SH-SY5Y (cell line): ENCODE results near the gene OTOG.

Experiments used
- GATA2 ChIP-seq: IDR thresholded peaks from 2 replicates; pipeline ENCODE4 v1.6.1; 2011; ENCODE audit warnings: mild to moderate bottlenecking, low read depth, low read length
- GATA3 ChIP-seq: IDR thresholded peaks from 2 replicates; pipeline ENCODE4 v1.6.1; 2011; ENCODE audit warnings: low read depth, mild to moderate bottlenecking, low read length, moderate library complexity

Gene OTOG

DNA sequence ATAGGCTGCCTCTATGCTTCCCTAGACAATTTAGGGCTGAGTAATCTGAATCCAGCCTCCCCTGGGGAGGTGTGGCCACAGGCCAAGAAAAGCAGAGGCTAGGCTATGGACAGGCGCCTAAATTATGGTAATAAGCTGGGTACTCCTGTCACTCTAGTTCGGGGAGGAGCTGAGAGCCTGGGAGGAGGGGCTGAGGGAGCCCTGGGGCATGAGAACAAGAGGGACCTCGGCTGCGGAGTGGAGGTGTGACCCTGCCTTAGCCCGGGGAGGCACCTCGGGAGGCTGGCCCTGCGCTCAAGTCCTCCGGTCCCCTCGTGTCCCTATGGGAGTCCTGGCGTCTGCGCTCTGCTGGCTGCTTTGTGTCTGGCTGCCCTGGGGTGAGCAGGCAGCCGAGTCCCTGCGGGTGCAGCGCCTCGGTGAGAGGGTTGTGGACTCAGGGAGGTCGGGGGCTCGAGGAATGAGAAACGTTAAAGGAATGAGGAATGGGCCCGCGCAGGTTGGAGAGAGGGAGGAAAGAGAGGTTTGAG, at the start of gene OTOG:
TSS of gene OTOG (plus strand) at position 209 of the 527 bp plus-strand sequence. CDS start at position 323, 114 bp downstream.
- TF ChIP-seq GATA2 (no peak), GATA3 (no peak)

GRCh38 chr11:17498058-17498457, 49.0 kb upstream of the OTOG start:
- no peak for TF ChIP-seq GATA3
- no peak for TF ChIP-seq GATA2

DNA sequence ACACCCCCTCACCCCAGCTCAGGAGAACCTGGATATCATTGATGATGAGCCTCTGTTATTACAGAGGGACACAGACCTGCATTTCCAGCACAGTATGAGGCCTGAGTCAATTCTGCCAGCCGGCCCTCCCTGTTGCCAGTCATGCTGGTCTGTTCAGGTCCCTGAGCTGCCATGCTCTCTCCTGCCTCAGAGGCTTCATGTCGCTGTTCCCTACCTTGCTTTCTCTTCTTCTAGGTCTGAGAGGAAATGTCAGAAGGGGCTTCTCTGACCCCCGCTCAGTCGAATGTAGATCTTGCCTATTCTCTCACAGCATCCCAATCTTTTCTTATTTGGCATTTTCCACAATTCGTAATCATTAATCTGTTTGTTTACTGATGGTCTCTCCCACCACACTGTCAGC, 48.6 kb upstream of the OTOG start:
- TF ChIP-seq GATA3 (no peak), GATA2 (no peak)

- TF ChIP-seq GATA3 (no peak), GATA2 (no peak)
Observed at GRCh38 chr11:17500673-17501072, 46.4 kb upstream of the OTOG start.

DNA sequence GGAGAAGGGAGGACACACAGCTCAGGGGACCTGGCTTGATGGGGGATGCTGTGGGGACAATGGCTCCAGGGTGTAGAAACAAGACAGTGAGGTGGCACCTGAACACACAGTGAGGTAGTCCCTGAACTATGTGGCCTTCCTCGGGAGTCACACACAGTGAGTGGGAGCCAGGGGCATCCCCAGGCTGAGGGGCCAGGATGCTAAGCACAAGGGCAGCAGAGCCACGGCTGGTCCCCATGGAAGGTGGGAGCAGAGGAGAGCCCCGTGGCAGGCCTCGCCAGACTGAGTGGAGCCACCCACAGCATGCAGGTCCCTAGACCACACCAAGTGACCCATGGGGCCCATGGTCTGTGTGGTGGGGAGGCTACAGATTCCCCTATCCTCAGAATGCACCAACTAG, 44.4 kb upstream of the OTOG start:
- TF ChIP-seq GATA3 (no peak), GATA2 (no peak)

DNA sequence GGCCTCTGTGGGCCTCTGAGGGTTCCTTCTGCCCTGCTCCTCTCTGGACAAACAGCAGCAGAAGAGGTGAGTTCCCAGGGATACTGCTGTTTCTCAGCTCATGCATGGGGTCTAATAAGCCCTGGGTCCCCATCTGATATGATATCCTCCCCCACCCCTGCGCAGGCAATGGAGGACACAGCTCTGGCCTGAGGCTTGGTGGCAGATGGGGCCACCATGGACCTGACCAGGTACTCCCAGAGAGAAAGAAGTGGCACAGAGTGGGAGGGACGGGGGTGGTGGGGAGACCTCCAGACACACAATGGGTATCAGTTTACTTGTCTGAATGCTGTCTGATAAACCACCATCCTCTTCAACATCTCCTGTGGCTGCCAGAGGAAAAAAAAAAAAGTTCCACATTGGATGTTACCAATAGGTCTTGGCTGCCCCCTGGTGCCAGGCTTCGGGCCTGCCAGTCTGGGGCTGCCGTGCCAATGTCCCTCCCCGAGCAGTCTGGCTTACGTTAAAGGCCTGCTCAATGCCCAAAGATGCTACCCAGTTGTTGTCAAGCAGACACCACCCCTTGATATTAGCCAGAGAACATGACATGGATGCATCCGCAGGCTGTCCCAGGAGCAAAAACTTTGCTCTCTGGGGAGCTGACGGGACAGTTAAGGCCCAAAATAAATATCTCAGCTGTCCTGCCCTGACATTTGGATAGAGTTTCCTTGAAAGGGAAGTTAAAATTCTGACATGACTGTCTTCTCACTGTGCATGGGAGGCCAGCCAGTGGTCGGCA, 42.5 kb upstream of the OTOG start:
- TF ChIP-seq GATA2 (no peak), GATA3 (no peak)

- TF ChIP-seq GATA2 (no peak), GATA3 (no peak)
Observed at GRCh38 chr11:17505146-17505545, 41.9 kb upstream of the OTOG start.

GRCh38 chr11:17506314-17506713, 40.7 kb upstream of the OTOG start:
- no peak for TF ChIP-seq GATA3
- TF ChIP-seq GATA2 = no peak

DNA sequence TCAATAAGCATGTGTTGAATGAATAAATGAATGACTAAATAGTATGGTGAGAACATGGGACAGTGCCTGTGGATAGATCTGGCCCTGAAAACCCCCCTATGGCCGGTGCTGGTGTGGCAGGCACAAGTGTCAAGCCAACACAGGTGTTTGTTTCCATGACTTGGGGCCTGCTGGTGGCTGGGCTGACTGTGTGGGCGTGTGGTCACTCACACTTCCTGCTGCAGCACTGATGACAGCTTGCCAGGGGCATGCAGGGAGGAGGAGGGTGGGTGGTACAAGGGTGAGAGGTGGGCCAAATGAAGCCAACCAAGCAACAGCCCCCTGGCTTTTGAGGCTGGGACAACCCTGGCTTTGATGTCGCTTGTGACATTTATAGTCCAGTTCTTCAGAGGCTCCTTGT, 40.1 kb upstream of the OTOG start:
- TF ChIP-seq GATA2 (no peak), GATA3 (no peak)

GRCh38 chr11:17507773-17508172, 39.3 kb upstream of the OTOG start:
- TF ChIP-seq GATA2 (no peak), GATA3 (no peak)

- TF ChIP-seq GATA2 (no peak), GATA3 (no peak)
Observed at GRCh38 chr11:17508306-17508705, 38.8 kb upstream of the OTOG start.

GRCh38 chr11:17508791-17509190, 38.3 kb upstream of the OTOG start:
- no peak for TF ChIP-seq GATA3
- TF ChIP-seq GATA2 = no peak

- no peak for TF ChIP-seq GATA2
- TF ChIP-seq GATA3 = no peak
Observed at GRCh38 chr11:17510507-17511206, 36.4 kb upstream of the OTOG start.

DNA sequence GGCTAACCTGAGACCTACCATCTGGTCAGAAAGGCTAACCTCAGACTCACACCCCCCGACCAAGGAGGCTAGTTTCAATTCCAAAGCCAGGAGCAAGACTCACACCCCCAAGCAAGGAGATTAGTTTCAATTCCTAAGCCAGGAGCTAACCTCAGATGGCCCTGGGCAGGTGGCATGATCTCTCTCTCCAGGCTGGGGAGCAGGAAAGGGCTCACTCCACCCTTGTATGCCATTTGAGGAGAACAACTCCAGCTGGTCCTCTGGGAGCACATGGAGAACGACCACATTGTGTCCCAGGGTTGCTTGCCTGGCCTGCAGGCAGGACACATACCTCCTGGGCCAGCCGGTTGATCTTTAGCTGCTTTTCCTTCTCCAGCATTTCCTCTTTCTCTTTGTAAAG, 35.5 kb upstream of the OTOG start:
- TF ChIP-seq GATA2 = no peak
- TF ChIP-seq GATA3 = no peak

GRCh38 chr11:17512101-17512500, 35.0 kb upstream of the OTOG start:
- TF ChIP-seq GATA2 (no peak), GATA3 (no peak)
